Hepatocyte (in vitro differentiated cells): ENCODE data around the gene KCNK1. TPM values are rescaled to one million over a fixed set of nuclear protein-coding genes. Genes with fewer than 3 reads are reported as not detected.
"Not testable (repeated sequence)": the region's sequence is repeated elsewhere in the genome, so short reads cannot be mapped to it uniquely, and the experiment has no call there.

ENCODE experiments used
- DNase-seq: peaks from one replicate; pipeline ENCODE4 v3.0.0-alpha.2; 2016; ENCODE audit warnings: low spot score
- H2AFZ ChIP-seq: fragments of 200-600 bp; sonication (generic); 2 replicates; pipeline ENCODE4 v1.6.0; 2016; ENCODE audit warnings: antibody characterized with exemption, mild to moderate bottlenecking
- H3K27ac ChIP-seq: fragments of 200-600 bp; sonication (generic); 2 replicates; pipeline ENCODE4 v1.5.1; 2016; ENCODE audit warnings: mild to moderate bottlenecking
- H3K27me3 ChIP-seq: fragments of 200-600 bp; sonication (generic); 2 replicates; pipeline ENCODE4 v1.6.1; 2016
- H3K36me3 ChIP-seq: fragments of 200-600 bp; sonication (generic); replicated peaks from 2 replicates; pipeline ENCODE4 v1.5.1; 2016; ENCODE audit warnings: low read depth; ENCODE audit not compliant: insufficient read depth
- H3K4me1 ChIP-seq: fragments of 200-600 bp; sonication (generic); 2 replicates; pipeline ENCODE4 v1.5.1; 2016; ENCODE audit warnings: mild to moderate bottlenecking, moderate library complexity; ENCODE audit not compliant: insufficient read depth
- H3K4me2 ChIP-seq: fragments of 200-600 bp; sonication (generic); 2 replicates; pipeline ENCODE4 v1.6.0; 2016
- H3K4me3 ChIP-seq: fragments of 200-600 bp; sonication (generic); 2 replicates; pipeline ENCODE4 v1.5.1; 2016; ENCODE audit warnings: mild to moderate bottlenecking
- H3K79me2 ChIP-seq: fragments of 200-600 bp; sonication (generic); 2 replicates; pipeline ENCODE4 v1.6.0; 2017; ENCODE audit warnings: mild to moderate bottlenecking
- H3K9me2 ChIP-seq: fragments of 200-600 bp; sonication (generic); replicated peaks from 2 replicates; pipeline ENCODE4 v1.6.0; 2017; ENCODE audit warnings: mild to moderate bottlenecking; ENCODE audit not compliant: insufficient read depth
- H3K9me3 ChIP-seq: fragments of 200-600 bp; sonication (generic); 2 replicates; pipeline ENCODE4 v1.5.1; 2016; ENCODE audit warnings: low read depth, mild to moderate bottlenecking
- H4K20me1 ChIP-seq: fragments of 200-600 bp; sonication (generic); 2 replicates; pipeline ENCODE4 v1.6.0; 2016; ENCODE audit warnings: mild to moderate bottlenecking; ENCODE audit not compliant: insufficient read depth, poor library complexity, severe bottlenecking
- CTCF ChIP-seq: fragments of 200-600 bp; sonication (generic); IDR thresholded peaks from 2 replicates; pipeline ENCODE4 v1.5.1; 2016; ENCODE audit warnings: antibody characterized with exemption, mild to moderate bottlenecking; ENCODE audit not compliant: poor library complexity
- EZH2 ChIP-seq: fragments of 200-600 bp; sonication (generic); IDR thresholded peaks from 2 replicates; pipeline ENCODE4 v1.6.1; 2016; ENCODE audit warnings: antibody characterized with exemption, mild to moderate bottlenecking, borderline replicate concordance
- EZH2phosphoT487 ChIP-seq: fragments of 200-600 bp; sonication (generic); IDR thresholded peaks from one replicate; pipeline ENCODE4 v1.6.1; 2018; ENCODE audit warnings: antibody characterized with exemption, mild to moderate bottlenecking, low read depth, moderate library complexity; ENCODE audit not compliant: unreplicated experiment, severe bottlenecking
- WGBS: methylation state at CpG from one replicate; pipeline ENCODE4 v1.1.6; 2016; ENCODE audit warnings: low lambda C conversion rate; ENCODE audit errors: missing lambda C conversion rate; 5-methylcytosine and 5-hydroxymethylcytosine counted together
- polyA plus RNA-seq: library from polyadenylated mRNA; unstranded; fragments of >200 nt; fragmentation: Nextera tagmentation; extraction: Ambion mirVana; gene quantifications from 2 replicates; pipeline ENCODE4 v1.2.1, GENCODE V29; 2016
- total RNA-seq: library from RNA; depleted of rRNA; stranded (reverse); fragments of >200 nt; gene quantifications from 2 replicates; pipeline ENCODE4 v1.2.3, GENCODE V29; 2014

KCNK1 gene
- total and polyA plus RNA-seq, 2 experiments from 2014 or later: 21.4 to 25.9 TPM

DNA sequence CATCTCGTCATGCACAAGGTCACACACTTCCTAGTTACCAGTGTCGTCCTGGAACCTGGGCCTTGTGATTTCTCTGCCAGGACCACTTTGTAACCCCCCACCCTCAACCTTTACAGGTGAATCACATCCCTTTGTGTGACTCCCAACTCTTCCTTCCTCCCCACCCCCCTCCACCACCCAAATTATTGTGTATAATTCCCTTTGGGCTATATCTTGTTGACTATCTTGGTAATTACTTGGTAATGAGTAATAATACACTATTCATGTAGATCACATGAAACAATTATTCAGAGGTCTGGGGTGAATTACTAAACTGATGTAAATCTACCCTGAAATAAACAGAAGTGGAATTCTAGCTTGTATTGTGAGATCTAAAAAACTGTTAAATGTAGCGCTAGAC is 1.7 kb downstream of the KCNK1 start:
- peaks cover 3% of the 10 kb centered on the region for H3K4me1 ChIP-seq
- no peaks in the 10 kb centered on the region for H3K9me2 ChIP-seq
- H3K4me3 ChIP-seq: peak overlapping the region; percentile 97
- H3K9me3 ChIP-seq: no peaks in the 10 kb centered on the region
- no peak for TF ChIP-seq CTCF
- TF ChIP-seq EZH2: no peak
- no peak for TF ChIP-seq EZH2phosphoT487
- peak overlapping the region; percentile 78 for H3K4me2 ChIP-seq
- H3K27me3 ChIP-seq: no peaks in the 10 kb centered on the region
- WGBS: 71% methylated on average over 3 of the region's 3 CpGs
- peak overlapping the region; percentile 95 for H3K27ac ChIP-seq
- H2AFZ ChIP-seq: peak overlapping the region; percentile 55
- H3K79me2 ChIP-seq: peaks cover 60% of the 10 kb centered on the region
- H4K20me1 ChIP-seq: no peaks in the 10 kb centered on the region
- no peak for DNase-seq
- no peaks in the 10 kb centered on the region for H3K36me3 ChIP-seq

- no peaks in the 10 kb centered on the region for H3K36me3 ChIP-seq
- WGBS: 97% methylated on average over 1 of the region's 1 CpG
- H2AFZ ChIP-seq: no peak overlapping the region
- no peaks in the 10 kb centered on the region for H3K27me3 ChIP-seq
- TF ChIP-seq EZH2phosphoT487 (no peak), CTCF (no peak), EZH2 (no peak)
- H3K4me2 ChIP-seq: peak overlapping the region; percentile 78
- no peak for DNase-seq
- H3K9me3 ChIP-seq: no peaks in the 10 kb centered on the region
- H3K4me3 ChIP-seq: no peak overlapping the region
- H3K79me2 ChIP-seq: peaks cover 73% of the 10 kb centered on the region
- no peaks in the 10 kb centered on the region for H4K20me1 ChIP-seq
- H3K4me1 ChIP-seq: no peaks in the 10 kb centered on the region
- no peak overlapping the region for H3K27ac ChIP-seq
- H3K9me2 ChIP-seq: no peaks in the 10 kb centered on the region
These were observed 3.1 kb downstream of the KCNK1 start for GRCh38 chr1:233617025-233617424.

GRCh38 chr1:233619414-233619813 is 5.5 kb downstream of the KCNK1 start:
- H4K20me1 ChIP-seq, H3K4me3 ChIP-seq, H3K9me2 ChIP-seq, H3K4me1 ChIP-seq, H3K9me3 ChIP-seq, DNase-seq, H3K4me2 ChIP-seq, H3K27me3 ChIP-seq, H3K27ac ChIP-seq, H3K36me3 ChIP-seq, H2AFZ ChIP-seq: not testable (repeated sequence)
- WGBS: 98% methylated on average over 7 of the region's 7 CpGs
- peaks cover 93% of the 10 kb centered on the region for H3K79me2 ChIP-seq

- Histone ChIP-seq H3K27ac (no peak overlapping the region), H3K4me1 (no peaks in the 10 kb centered on the region), H3K4me3 (no peak overlapping the region), H3K9me3 (no peaks in the 10 kb centered on the region), H3K4me2 (no peak overlapping the region), H2AFZ (no peak overlapping the region), H3K36me3 (no peaks in the 10 kb centered on the region), H4K20me1 (no peaks in the 10 kb centered on the region), H3K79me2 (peaks cover 89% of the 10 kb centered on the region), H3K9me2 (no peaks in the 10 kb centered on the region), H3K27me3 (no peaks in the 10 kb centered on the region)
- no peak for TF ChIP-seq EZH2phosphoT487
- DNase-seq: no peak
- WGBS: 76% methylated on average over 2 of the region's 2 CpGs
These were observed 6.2 kb downstream of the KCNK1 start for GRCh38 chr1:233620065-233620464.
